GM23248 (cell line): Measurements from ENCODE around the gene PHKG2.

ENCODE experiments used
- EZH2 ChIP-seq: fragments of 200-600 bp; sonication (generic); IDR thresholded peaks from 2 replicates; pipeline ENCODE4 v1.6.1; 2018; ENCODE audit warnings: antibody characterized with exemption, mild to moderate bottlenecking; ENCODE audit not compliant: insufficient read depth, poor library complexity, severe bottlenecking
- EZH2phosphoT487 ChIP-seq: fragments of 200-600 bp; sonication (generic); IDR thresholded peaks from 2 replicates; pipeline ENCODE4 v1.6.1; 2018; ENCODE audit warnings: antibody characterized with exemption, moderate library complexity, mild to moderate bottlenecking, low read depth; ENCODE audit not compliant: insufficient read depth

GRCh38 chr16:30748634-30749445 lies 615 bp downstream of the PHKG2 start:
- TF ChIP-seq EZH2 (no peak), EZH2phosphoT487 (no peak)
